ENCODE measurements around the gene NUP210.

- TF ChIP-seq, protein P1, sequence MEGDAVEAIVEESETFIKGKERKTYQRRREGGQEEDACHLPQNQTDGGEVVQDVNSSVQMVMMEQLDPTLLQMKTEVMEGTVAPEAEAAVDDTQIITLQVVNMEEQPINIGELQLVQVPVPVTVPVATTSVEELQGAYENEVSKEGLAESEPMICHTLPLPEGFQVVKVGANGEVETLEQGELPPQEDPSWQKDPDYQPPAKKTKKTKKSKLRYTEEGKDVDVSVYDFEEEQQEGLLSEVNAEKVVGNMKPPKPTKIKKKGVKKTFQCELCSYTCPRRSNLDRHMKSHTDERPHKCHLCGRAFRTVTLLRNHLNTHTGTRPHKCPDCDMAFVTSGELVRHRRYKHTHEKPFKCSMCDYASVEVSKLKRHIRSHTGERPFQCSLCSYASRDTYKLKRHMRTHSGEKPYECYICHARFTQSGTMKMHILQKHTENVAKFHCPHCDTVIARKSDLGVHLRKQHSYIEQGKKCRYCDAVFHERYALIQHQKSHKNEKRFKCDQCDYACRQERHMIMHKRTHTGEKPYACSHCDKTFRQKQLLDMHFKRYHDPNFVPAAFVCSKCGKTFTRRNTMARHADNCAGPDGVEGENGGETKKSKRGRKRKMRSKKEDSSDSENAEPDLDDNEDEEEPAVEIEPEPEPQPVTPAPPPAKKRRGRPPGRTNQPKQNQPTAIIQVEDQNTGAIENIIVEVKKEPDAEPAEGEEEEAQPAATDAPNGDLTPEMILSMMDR (IDR thresholded peaks at IDR 0.05): no peak
- TF ChIP-seq, protein P2, sequence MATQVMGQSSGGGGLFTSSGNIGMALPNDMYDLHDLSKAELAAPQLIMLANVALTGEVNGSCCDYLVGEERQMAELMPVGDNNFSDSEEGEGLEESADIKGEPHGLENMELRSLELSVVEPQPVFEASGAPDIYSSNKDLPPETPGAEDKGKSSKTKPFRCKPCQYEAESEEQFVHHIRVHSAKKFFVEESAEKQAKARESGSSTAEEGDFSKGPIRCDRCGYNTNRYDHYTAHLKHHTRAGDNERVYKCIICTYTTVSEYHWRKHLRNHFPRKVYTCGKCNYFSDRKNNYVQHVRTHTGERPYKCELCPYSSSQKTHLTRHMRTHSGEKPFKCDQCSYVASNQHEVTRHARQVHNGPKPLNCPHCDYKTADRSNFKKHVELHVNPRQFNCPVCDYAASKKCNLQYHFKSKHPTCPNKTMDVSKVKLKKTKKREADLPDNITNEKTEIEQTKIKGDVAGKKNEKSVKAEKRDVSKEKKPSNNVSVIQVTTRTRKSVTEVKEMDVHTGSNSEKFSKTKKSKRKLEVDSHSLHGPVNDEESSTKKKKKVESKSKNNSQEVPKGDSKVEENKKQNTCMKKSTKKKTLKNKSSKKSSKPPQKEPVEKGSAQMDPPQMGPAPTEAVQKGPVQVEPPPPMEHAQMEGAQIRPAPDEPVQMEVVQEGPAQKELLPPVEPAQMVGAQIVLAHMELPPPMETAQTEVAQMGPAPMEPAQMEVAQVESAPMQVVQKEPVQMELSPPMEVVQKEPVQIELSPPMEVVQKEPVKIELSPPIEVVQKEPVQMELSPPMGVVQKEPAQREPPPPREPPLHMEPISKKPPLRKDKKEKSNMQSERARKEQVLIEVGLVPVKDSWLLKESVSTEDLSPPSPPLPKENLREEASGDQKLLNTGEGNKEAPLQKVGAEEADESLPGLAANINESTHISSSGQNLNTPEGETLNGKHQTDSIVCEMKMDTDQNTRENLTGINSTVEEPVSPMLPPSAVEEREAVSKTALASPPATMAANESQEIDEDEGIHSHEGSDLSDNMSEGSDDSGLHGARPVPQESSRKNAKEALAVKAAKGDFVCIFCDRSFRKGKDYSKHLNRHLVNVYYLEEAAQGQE (IDR thresholded peaks at IDR 0.05; ENCODE audit: low read depth, low read length): no peak
- TF ChIP-seq NRF1 (IDR thresholded peaks at IDR 0.05; ENCODE audit: low read depth, low read length): no peak
These were observed 74.3 kb downstream of the NUP210 start for GRCh38 chr3:13345772-13346171.

Measured in SK-N-SH (cell line).